ENCODE results near the gene ARHGEF11. TPM values are rescaled to one million over a fixed set of nuclear protein-coding genes. Genes with fewer than 3 reads are reported as not detected.

The ARHGEF11 gene
- total RNA-seq, 1 donor from 2014 or later, result 43.5 TPM

GRCh38 chr1:157086299-157086698 lies 40.8 kb upstream of the ARHGEF11 start:
- H3K4me1 ChIP-seq, result peaks cover 0 to 3% of the 10 kb centered on the region in 2 donors
- no peak for DNase-seq (ENCODE audit: low spot score in 2 of 2)

GRCh38 chr1:157085421-157085820 lies 39.9 kb upstream of the ARHGEF11 start:
- peaks cover 0 to 2% of the 10 kb centered on the region in 2 donors for H3K4me1 ChIP-seq
- DNase-seq (ENCODE audit: low spot score in 2 of 2), result no peak
- H3K9me3 ChIP-seq, result no peaks in the 10 kb centered on the region
- H3K27me3 ChIP-seq, result no peaks in the 10 kb centered on the region
- no peaks in the 10 kb centered on the region for H3K36me3 ChIP-seq
- intact Hi-C loops (cut with DNase I), result no loop called here
- TF ChIP-seq CTCF (IDR thresholded peaks at IDR 0.05), result no peak
- H3K27ac ChIP-seq, result no peak overlapping the region
- no peak overlapping the region for H3K4me3 ChIP-seq

More at GRCh38 chr1:157086299-157086698, 40.8 kb upstream of the ARHGEF11 start:
- H3K4me3 ChIP-seq, result no peak overlapping the region
- no peak overlapping the region for H3K27ac ChIP-seq
- no peaks in the 10 kb centered on the region for H3K36me3 ChIP-seq
- intact Hi-C loops (cut with DNase I), result no loop called here
- H3K27me3 ChIP-seq, result no peaks in the 10 kb centered on the region
- no peak for TF ChIP-seq CTCF (IDR thresholded peaks at IDR 0.05)
- H3K9me3 ChIP-seq, result no peaks in the 10 kb centered on the region

GRCh38 chr1:157084720-157085119 lies 39.2 kb upstream of the ARHGEF11 start:
- intact Hi-C loops (cut with DNase I), result no loop called here
- no peak for TF ChIP-seq CTCF (IDR thresholded peaks at IDR 0.05)

GRCh38 chr1:157081707-157082106 lies 36.2 kb upstream of the ARHGEF11 start:
- H3K27me3 ChIP-seq, result no peaks in the 10 kb centered on the region
- H3K9me3 ChIP-seq, result no peaks in the 10 kb centered on the region
- H3K27ac ChIP-seq, result no peak overlapping the region
- H3K36me3 ChIP-seq, result no peaks in the 10 kb centered on the region
- DNase-seq (ENCODE audit: low spot score in 2 of 2), result no peak
- H3K4me3 ChIP-seq, result no peak overlapping the region
- intact Hi-C loops (cut with DNase I), result no loop called here
- TF ChIP-seq CTCF (IDR thresholded peaks at IDR 0.05), result no peak
- no peaks in the 10 kb centered on the region for H3K4me1 ChIP-seq

More at GRCh38 chr1:157084720-157085119, 39.2 kb upstream of the ARHGEF11 start:
- Histone ChIP-seq H3K4me3 (no peak overlapping the region), H3K4me1 (no peaks in the 10 kb centered on the region), H3K27me3 (no peaks in the 10 kb centered on the region), H3K9me3 (no peaks in the 10 kb centered on the region), H3K27ac (no peak overlapping the region), H3K36me3 (no peaks in the 10 kb centered on the region)
- DNase-seq (ENCODE audit: low spot score in 2 of 2), result no peak

GRCh38 chr1:157080714-157081113 lies 35.2 kb upstream of the ARHGEF11 start:
- no peak for DNase-seq (ENCODE audit: low spot score in 2 of 2)
- TF ChIP-seq CTCF (IDR thresholded peaks at IDR 0.05), result no peak
- Histone ChIP-seq H3K36me3 (no peaks in the 10 kb centered on the region), H3K4me1 (no peaks in the 10 kb centered on the region), H3K9me3 (no peaks in the 10 kb centered on the region), H3K4me3 (no peak overlapping the region), H3K27me3 (no peaks in the 10 kb centered on the region), H3K27ac (no peak overlapping the region)
- intact Hi-C loops (cut with DNase I), result no loop called here

- Histone ChIP-seq H3K27me3 (no peaks in the 10 kb centered on the region), H3K27ac (no peak overlapping the region), H3K4me1 (no peaks in the 10 kb centered on the region), H3K4me3 (no peak overlapping the region), H3K9me3 (no peaks in the 10 kb centered on the region), H3K36me3 (no peaks in the 10 kb centered on the region)
- no peak for DNase-seq (ENCODE audit: low spot score in 2 of 2)
- intact Hi-C loops (cut with DNase I), result loop anchor here (10.0 kb wide), 1 partner anchor 113 kb away; no protein-coding TSS in a partner anchor
- no peak for TF ChIP-seq CTCF (IDR thresholded peaks at IDR 0.05)
Measured at GRCh38 chr1:157077394-157077793, 31.9 kb upstream of the ARHGEF11 start.

Measured in ascending aorta (tissue), 2 donors.